Neural crest cell (in vitro differentiated cells): Measurements from ENCODE around the gene WWOX. TPM values are rescaled to one million over a fixed set of nuclear protein-coding genes. Genes with fewer than 3 reads are reported as not detected.

Experiments used
- DNase-seq: peaks from one replicate; pipeline ENCODE4 v3.0.0; 2021; ENCODE audit warnings: low read depth, mixed read lengths, low spot score
- H3K27ac Mint-ChIP-seq: one replicate; pipeline ENCODE4 v1.8.0; 2021; ENCODE audit warnings: mild to moderate bottlenecking, mixed read lengths; ENCODE audit not compliant: unreplicated experiment
- H3K27me3 Mint-ChIP-seq: 2 replicates; pipeline ENCODE4 v1.8.0; 2021; ENCODE audit warnings: low read depth, mild to moderate bottlenecking, mixed read lengths
- H3K36me3 Mint-ChIP-seq: 2 replicates; pipeline ENCODE4 v1.8.0; 2021; ENCODE audit warnings: low read depth, mild to moderate bottlenecking, mixed read lengths
- H3K4me1 Mint-ChIP-seq: 2 replicates; pipeline ENCODE4 v1.8.0; 2021; ENCODE audit warnings: mixed read lengths
- H3K4me3 Mint-ChIP-seq: one replicate; pipeline ENCODE4 v1.8.0; 2021; ENCODE audit warnings: mild to moderate bottlenecking, mixed read lengths
- H3K9me3 Mint-ChIP-seq: 2 replicates; pipeline ENCODE4 v1.8.0; 2021; ENCODE audit warnings: mixed read lengths
- CTCF ChIP-seq: fragments of 200-600 bp; sonication (generic); conservative IDR thresholded peaks from 2 replicates; pipeline ENCODE4 v1.5.0; 2021; ENCODE audit warnings: antibody characterized with exemption, mild to moderate bottlenecking
- total RNA-seq: library from RNA; stranded (reverse); gene quantifications from 2 replicates; pipeline ENCODE4 v1.2.1, GENCODE V29; 2021

The WWOX gene
- total RNA-seq, 1 donor from 2014 or later, result 30.5 TPM

- no peak for TF ChIP-seq CTCF
- H3K27me3 Mint-ChIP-seq, result peaks cover 12% of the 10 kb centered on the region
- H3K36me3 Mint-ChIP-seq, result no peaks in the 10 kb centered on the region
- no peak for DNase-seq
- H3K4me3 Mint-ChIP-seq, result no peak overlapping the region
- no peaks in the 10 kb centered on the region for H3K9me3 Mint-ChIP-seq
- H3K27ac Mint-ChIP-seq, result no peak overlapping the region
- H3K4me1 Mint-ChIP-seq, result peaks cover under 1% of the 10 kb centered on the region
Observed at GRCh38 chr16:79195938-79196337, 1096.5 kb downstream of the WWOX start.

- Mint-ChIP-seq H3K36me3 (no peaks in the 10 kb centered on the region), H3K4me3 (no peak overlapping the region), H3K4me1 (peaks cover 17% of the 10 kb centered on the region), H3K9me3 (no peaks in the 10 kb centered on the region), H3K27ac (no peak overlapping the region), H3K27me3 (peaks cover 2% of the 10 kb centered on the region)
- DNase-seq, result no peak
- no peak for TF ChIP-seq CTCF
Observed at GRCh38 chr16:79201436-79201835, 1102.0 kb downstream of the WWOX start.

- Mint-ChIP-seq H3K4me1 (peaks cover 17% of the 10 kb centered on the region), H3K27ac (no peak overlapping the region), H3K36me3 (no peaks in the 10 kb centered on the region), H3K4me3 (no peak overlapping the region), H3K9me3 (no peaks in the 10 kb centered on the region), H3K27me3 (no peaks in the 10 kb centered on the region)
- DNase-seq, result no peak
- TF ChIP-seq CTCF, result no peak
Observed at GRCh38 chr16:79202977-79203376, 1103.5 kb downstream of the WWOX start.

GRCh38 chr16:79204486-79204885, 1105.0 kb downstream of the WWOX start:
- TF ChIP-seq CTCF, result no peak
- DNase-seq, result no peak
- H3K9me3 Mint-ChIP-seq, result no peaks in the 10 kb centered on the region
- no peaks in the 10 kb centered on the region for H3K27me3 Mint-ChIP-seq
- H3K27ac Mint-ChIP-seq, result no peak overlapping the region
- no peaks in the 10 kb centered on the region for H3K36me3 Mint-ChIP-seq
- H3K4me1 Mint-ChIP-seq, result peaks cover 17% of the 10 kb centered on the region
- H3K4me3 Mint-ChIP-seq, result no peak overlapping the region

GRCh38 chr16:79206889-79207288, 1107.4 kb downstream of the WWOX start:
- no peak for TF ChIP-seq CTCF
- H3K9me3 Mint-ChIP-seq, result no peaks in the 10 kb centered on the region
- no peaks in the 10 kb centered on the region for H3K36me3 Mint-ChIP-seq
- H3K27ac Mint-ChIP-seq, result no peak overlapping the region
- H3K4me1 Mint-ChIP-seq, result peaks cover 17% of the 10 kb centered on the region
- no peaks in the 10 kb centered on the region for H3K27me3 Mint-ChIP-seq
- no peak overlapping the region for H3K4me3 Mint-ChIP-seq
- no peak for DNase-seq

- Mint-ChIP-seq H3K27me3 (no peaks in the 10 kb centered on the region), H3K9me3 (peaks cover 3% of the 10 kb centered on the region), H3K4me1 (peaks cover 24% of the 10 kb centered on the region), H3K4me3 (no peak overlapping the region), H3K27ac (no peak overlapping the region), H3K36me3 (peaks cover 3% of the 10 kb centered on the region)
- TF ChIP-seq CTCF, result no peak
- no peak for DNase-seq
Observed at GRCh38 chr16:79209308-79209707, 1109.9 kb downstream of the WWOX start.
